K562 (cell line): Measurements from ENCODE around the gene MDN1. TPM values are rescaled to one million over a fixed set of nuclear protein-coding genes. Genes with fewer than 3 reads are reported as not detected.

Experiments
- ATAC-seq: fragments of 200-7000 bp; cut with Tn5 transposase; 3 replicates; pipeline ENCODE4 v1.9.1; 2020; ENCODE audit warnings: moderate library complexity
- BruUV-seq: library from RNA; stranded (reverse); fragments of 400-500 nt; replicated peaks from 2 replicates; lab custom pipeline; 2021; lab: Mats Ljungman, UMichigan
- CTCF ChIA-PET: fragments of 300-600 bp; formaldehyde crosslinking; extraction: SDS; loops from one replicate; lab custom pipeline; 2021; ENCODE audit warnings: low intra/inter-chr PET ratio; lab: Yijun Ruan, JAX
- POLR2A ChIA-PET: fragments of 300-600, 350-650 bp; sonication (Branson Sonifier 250); formaldehyde crosslinking; extraction: SDS; loops from one replicate; lab custom pipeline; 2021; ENCODE audit warnings: antibody characterized with exemption, inconsistent platforms; lab: Yijun Ruan, JAX
- DNase-seq, 4 experiments: peaks; one replicate each; pipeline versions ENCODE4 v3.0.0 to v3.0.0-alpha.2; 2011 to 2018; ENCODE audit warnings: low spot score in 3 of 4, mixed read lengths in 3 of 4; ENCODE audit errors: extremely low read depth in 1 of 4
- FAIRE-seq: peaks from 2 replicates; lab custom pipeline; 2011; peaks lifted over from hg19 to GRCh38; lab: Jason Lieb, UNC
- H2AFZ ChIP-seq: 2 replicates; pipeline ENCODE4 v1.6.0; 2011; ENCODE audit warnings: low read depth, low read length, control low read depth, inconsistent platforms
- H3K27ac ChIP-seq: fragments of 200-600 bp; 3 replicates; pipeline ENCODE4 v1.8.0; 2011; ENCODE audit warnings: low read depth, mild to moderate bottlenecking, control low read depth, inconsistent platforms, low read length, moderate library complexity, mixed read lengths; ENCODE audit errors: extremely low read depth
- H3K27me3 ChIP-seq, 2 experiments: fragments of 300-600 bp in 1 of 2; 2 replicates in 1 of 2; 3 replicates in 1 of 2; pipeline versions ENCODE4 v1.6.0 to v1.8.0; 2011; ENCODE audit warnings: inconsistent platforms in 2 of 2, low read length in 2 of 2, mild to moderate bottlenecking in 1 of 2, mixed read lengths in 1 of 2, moderate library complexity in 1 of 2; ENCODE audit not compliant: control insufficient read depth in 2 of 2, insufficient read depth in 2 of 2
- H3K36me3 ChIP-seq: fragments of 300-600 bp; 3 replicates; pipeline ENCODE4 v1.8.0; 2011; ENCODE audit warnings: mild to moderate bottlenecking, low read length, inconsistent platforms; ENCODE audit not compliant: control insufficient read depth, insufficient read depth
- H3K4me1 ChIP-seq, 2 experiments: fragments of 200-600 bp in 1 of 2; replicated peaks in 1 of 2; 2 replicates in 1 of 2; 3 replicates in 1 of 2; pipeline versions ENCODE4 v1.5.1 to v1.8.0; 2011; ENCODE audit warnings: inconsistent platforms in 2 of 2, low read length in 2 of 2, mild to moderate bottlenecking in 1 of 2, mixed read lengths in 1 of 2, moderate library complexity in 1 of 2; ENCODE audit not compliant: control insufficient read depth in 2 of 2, insufficient read depth in 2 of 2
- H3K4me2 ChIP-seq: 2 replicates; pipeline ENCODE4 v1.6.1; 2011; ENCODE audit warnings: low read length, control low read depth, inconsistent platforms, mixed read lengths; ENCODE audit not compliant: insufficient read depth
- H3K4me3 ChIP-seq: fragments of 200-600 bp; sonication (generic), shearing (Covaris generic); 2 replicates; pipeline ENCODE4 v1.5.1; 2016; ENCODE audit warnings: control low read depth, inconsistent platforms
- H3K79me2 ChIP-seq: fragments of 200-600 bp; 3 replicates; pipeline ENCODE4 v1.8.0; 2011; ENCODE audit warnings: low read length, inconsistent platforms; ENCODE audit not compliant: control insufficient read depth, insufficient read depth
- H3K9ac ChIP-seq, 2 experiments: 2 replicates each; pipeline versions ENCODE4 v1.6.0 to v1.6.1; 2011; ENCODE audit warnings: low read depth in 2 of 2, low read length in 2 of 2, control low read depth in 1 of 2, inconsistent platforms in 1 of 2, mild to moderate bottlenecking in 1 of 2, mixed read lengths in 1 of 2; ENCODE audit not compliant: insufficient read depth in 1 of 2
- H3K9me1 ChIP-seq: one replicate; pipeline ENCODE4 v1.6.0; 2011; ENCODE audit warnings: inconsistent platforms, mild to moderate bottlenecking, low read length, moderate library complexity; ENCODE audit not compliant: control insufficient read depth, insufficient read depth
- H3K9me3 ChIP-seq: replicated peaks from 2 replicates; pipeline ENCODE4 v1.5.1; 2011; ENCODE audit warnings: low read depth, low read length, inconsistent platforms; ENCODE audit not compliant: control insufficient read depth, insufficient read depth
- H4K20me1 ChIP-seq: replicated peaks from 2 replicates; pipeline ENCODE4 v1.6.1; 2011; ENCODE audit warnings: low read length, inconsistent platforms, mixed read lengths; ENCODE audit not compliant: control insufficient read depth, insufficient read depth
- BMI1 ChIP-seq: fragments of 150-350 bp; IDR thresholded peaks from 2 replicates; pipeline ENCODE4 v1.6.1; 2014; ENCODE audit warnings: low read length
- DMBX1 ChIP-seq: fragments of 250-450 bp; sonication (Bioruptor Pico); IDR thresholded peaks from 2 replicates; pipeline ENCODE4 v1.8.0; 2022; ENCODE audit warnings: inconsistent platforms, mild to moderate bottlenecking, moderate library complexity, borderline replicate concordance
- ESRRA ChIP-seq: fragments of 450-650 bp; IDR thresholded peaks from 2 replicates; pipeline ENCODE4 v1.6.1; 2014; ENCODE audit warnings: low read depth, mild to moderate bottlenecking, moderate library complexity, borderline replicate concordance
- FUS ChIP-seq: fragments of 200-400 bp; formaldehyde crosslinking; optimal IDR thresholded peaks from 2 replicates; pipeline ENCODE3; 2017; ENCODE audit warnings: low read depth, low read length
- GATA2 ChIP-seq: sonication (generic); formaldehyde crosslinking; IDR thresholded peaks from 2 replicates; pipeline ENCODE4 v1.4.0; 2020; ENCODE audit warnings: mild to moderate bottlenecking, missing genetic modification reagents
- HCFC1 ChIP-seq: IDR thresholded peaks from 2 replicates; pipeline ENCODE4 v1.6.1; 2012; ENCODE audit warnings: low read depth, low read length, improper control_type of control experiment
- HNRNPK ChIP-seq: fragments of 200-400 bp; formaldehyde crosslinking; IDR thresholded peaks from one replicate; pipeline ENCODE4 v1.6.1; 2018; ENCODE audit warnings: mild to moderate bottlenecking, low read depth, low read length; ENCODE audit not compliant: poor library complexity, severe bottlenecking
- KDM1A ChIP-seq, 2 experiments: fragments of 450-650 bp; IDR thresholded peaks; 2 replicates each; pipeline ENCODE4 v1.6.1; 2016; ENCODE audit warnings: mild to moderate bottlenecking in 2 of 2
- MYNN ChIP-seq, 2 experiments: sonication (generic); formaldehyde crosslinking in 1 of 2; IDR thresholded peaks; 2 replicates each; pipeline versions ENCODE4 v1.5.0 to v1.6.1; 2016 to 2020; ENCODE audit warnings: antibody characterized with exemption in 1 of 2, missing genetic modification reagents in 1 of 2
- NFIC ChIP-seq: fragments of 450-650 bp; IDR thresholded peaks from 2 replicates; pipeline ENCODE4 v1.6.1; 2017; ENCODE audit warnings: mild to moderate bottlenecking, inconsistent platforms
- PRPF4 ChIP-seq: fragments of 200-400 bp; formaldehyde crosslinking; IDR thresholded peaks from one replicate; pipeline ENCODE4 v1.6.1; 2017; ENCODE audit warnings: low read length, low read depth, mild to moderate bottlenecking; ENCODE audit not compliant: insufficient read depth, poor library complexity, severe bottlenecking
- SIN3A ChIP-seq, 2 experiments: fragments of 150-350 bp in 1 of 2; IDR thresholded peaks; 2 replicates each; pipeline ENCODE4 v1.6.1; 2011 to 2016; ENCODE audit warnings: borderline replicate concordance in 2 of 2, low read depth in 2 of 2, low read length in 2 of 2, mild to moderate bottlenecking in 2 of 2, moderate library complexity in 2 of 2; ENCODE audit not compliant: control insufficient read depth in 1 of 2
- ZNF12 ChIP-seq: sonication (generic); formaldehyde crosslinking; IDR thresholded peaks from 2 replicates; pipeline ENCODE4 v1.4.0; 2020; ENCODE audit warnings: mild to moderate bottlenecking, missing genetic modification reagents
- ZNF23 ChIP-seq: fragments of 250-450 bp; sonication (Bioruptor Pico); IDR thresholded peaks from 2 replicates; pipeline ENCODE4 v1.4.0; 2020; ENCODE audit warnings: mild to moderate bottlenecking
- ZZZ3 ChIP-seq: fragments of 450-650 bp; IDR thresholded peaks from 2 replicates; pipeline ENCODE4 v1.6.1; 2016; ENCODE audit warnings: antibody characterized with exemption, mild to moderate bottlenecking, moderate library complexity
- WGBS: fragments of 100-300 bp; shearing (Covaris generic); methylation state at CpG from one replicate; pipeline ENCODE4 v1.1.6; 2016; ENCODE audit warnings: low coverage, mixed read lengths; ENCODE audit not compliant: insufficient coverage; ENCODE audit errors: missing lambda C conversion rate; 5-methylcytosine and 5-hydroxymethylcytosine counted together
- in situ Hi-C: fragments of 300-500 bp; cut with MboI; formaldehyde crosslinking; loops from 4 replicates; pipeline ENCODE4 v1.15.0; 2018; ENCODE audit warnings: inconsistent platforms, mixed read lengths
- intact Hi-C: fragments of 100-400 bp; cut with micrococcal nuclease; formaldehyde crosslinking; loops from 2 replicates; pipeline ENCODE4 v1.14.2; 2022
- polyA plus RNA-seq, 8 experiments: library from polyadenylated mRNA; depleted of rRNA in 4 of 8; stranded (reverse) in 5 of 8; unstranded in 3 of 8; fragments of >200 nt; fragmentation: Nextera tagmentation in 2 of 8; fragmentation: Illumina TruSeq in 1 of 8; extraction: Ambion mirVana in 2 of 8; extraction: Trizol in 1 of 8; gene quantifications; 2 replicates each; pipeline versions ENCODE4 v1.2.1 to v1.2.3, GENCODE V29; 2011 to 2014; ENCODE audit warnings: inconsistent platforms in 1 of 8, missing spikeins in 1 of 8
- total RNA-seq, 7 experiments: library from RNA; depleted of rRNA in 6 of 7; stranded (reverse); fragments of >200 nt in 6 of 7; fragmentation: Illumina TruSeq in 2 of 7; extraction: Trizol in 2 of 7; gene quantifications; 2 replicates each; pipeline versions ENCODE4 v1.2.1 to v1.2.3, GENCODE V29; 2011 to 2021; ENCODE audit warnings: low replicate concordance in 1 of 7
- TF ChIP-seq, protein P1 (sequence below): sonication (generic); formaldehyde crosslinking; IDR thresholded peaks from 2 replicates; pipeline ENCODE4 v1.8.0; 2022; ENCODE audit warnings: mild to moderate bottlenecking, missing genetic modification reagents
- TF ChIP-seq, protein P2 (sequence below): fragments of 150-350 bp; IDR thresholded peaks from 2 replicates; pipeline ENCODE4 v1.6.1; 2014; ENCODE audit warnings: low read depth, mild to moderate bottlenecking, low read length, borderline replicate concordance

Gene MDN1
- total and polyA plus RNA-seq, 9 of the 15 experiments (the other 6 are each of a cell fraction or from before 2014, with no cell fraction given): 25.6 to 93.6 (median 43.0) TPM

DNA sequence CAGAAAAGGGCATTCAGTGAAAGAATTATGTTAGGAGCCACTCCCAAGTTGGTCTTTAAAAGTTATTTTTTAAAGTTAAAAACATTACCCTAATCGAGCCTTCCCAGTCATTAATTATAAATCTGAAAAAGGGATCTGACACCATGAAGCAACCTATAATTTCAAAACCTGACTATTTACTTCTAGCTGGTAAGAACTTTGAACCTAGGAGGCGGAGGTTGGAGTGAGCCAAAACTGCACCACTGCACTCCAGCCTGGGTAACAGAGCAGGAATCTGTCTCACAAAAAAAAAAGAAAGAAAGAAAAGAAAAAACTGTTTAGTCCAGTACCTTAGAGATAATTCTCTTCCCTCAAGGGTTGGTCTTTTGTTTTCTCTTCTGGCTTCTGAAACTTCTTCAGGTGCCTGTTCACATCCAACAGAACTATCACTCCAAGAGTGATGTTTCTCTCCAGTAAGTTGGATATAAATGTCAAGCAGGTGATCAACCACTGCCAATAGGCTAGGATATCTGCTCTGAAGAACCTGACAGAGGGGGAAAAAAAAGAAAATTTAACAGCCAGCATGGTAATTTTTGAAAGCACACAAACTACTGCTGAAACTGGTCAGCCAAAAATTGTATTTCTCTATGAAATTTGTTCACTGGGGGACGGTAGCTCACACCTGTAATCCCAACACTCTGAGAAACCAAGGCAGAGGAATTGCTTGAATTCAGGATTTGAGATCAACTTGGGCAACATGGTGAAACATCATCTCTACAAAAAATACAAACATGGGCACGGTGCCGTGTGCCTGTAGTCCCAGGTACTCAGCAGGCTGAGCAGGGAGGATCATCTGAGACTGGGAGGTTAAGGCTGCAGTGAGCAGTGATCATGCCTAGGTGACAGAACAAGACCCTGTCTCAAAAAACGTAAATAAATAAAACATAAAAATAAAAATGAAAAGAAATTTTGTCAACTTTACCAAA lies 38.2 kb downstream of the MDN1 start:
- ChIA-PET POLR2A (interaction anchor here (0.6 kb wide), 1 partner anchor 38 kb away, joined by 3 read pairs; the partner anchor contains the start of gene MDN1), CTCF (no interaction called here)
- intact Hi-C loops (no loop called here), in situ Hi-C loops (no loop called here)
- Histone ChIP-seq H3K4me3 (no peak overlapping the region), H4K20me1 (no peaks in the 10 kb centered on the region), H2AFZ (no peak overlapping the region), H3K27ac (no peak overlapping the region), H3K27me3 (no peaks in the 10 kb centered on the region), H3K4me1 (no peaks in the 10 kb centered on the region), H3K79me2 (0 out of 3 replicates have a peak, but pooled peaks cover 2% of the 10 kb centered on the region), H3K9me3 (no peaks in the 10 kb centered on the region), H3K4me2 (no peak overlapping the region), H3K36me3 (peaks cover 81% of the 10 kb centered on the region), H3K9me1 (no peaks in the 10 kb centered on the region), H3K9ac (no peak overlapping the region)
- ATAC-seq (no peak), DNase-seq (no peak), FAIRE-seq (no peak)
- no TSS peak for BruUV-seq
- WGBS: 88% methylated on average over 6 of the region's 6 CpGs
- TF ChIP-seq ZZZ3 (no peak), GATA2 (CRISPR knock-in tag) (no peak), ZNF12 (CRISPR knock-in tag) (no peak), HCFC1 (no peak), ESRRA (no peak), SIN3A (IDR thresholded peaks at IDR 0.05; ENCODE audit: borderline replicate concordance in 2 of 2, control insufficient read depth in 1 of 2, low read depth in 2 of 2, low read length in 2 of 2) (no peak), BMI1 (no peak), ZNF23 (CRISPR knock-in tag) (no peak), HNRNPK (no peak), KDM1A (IDR thresholded peaks at IDR 0.05) (no peak), DMBX1 (CRISPR knock-in tag) (no peak), NFIC (no peak), MYNN (IDR thresholded peaks at IDR 0.05) (no peak), MYNN (CRISPR knock-in tag; IDR thresholded peaks at IDR 0.05) (no peak), PRPF4 (no peak), FUS (no peak)
- TF ChIP-seq, protein P1, sequence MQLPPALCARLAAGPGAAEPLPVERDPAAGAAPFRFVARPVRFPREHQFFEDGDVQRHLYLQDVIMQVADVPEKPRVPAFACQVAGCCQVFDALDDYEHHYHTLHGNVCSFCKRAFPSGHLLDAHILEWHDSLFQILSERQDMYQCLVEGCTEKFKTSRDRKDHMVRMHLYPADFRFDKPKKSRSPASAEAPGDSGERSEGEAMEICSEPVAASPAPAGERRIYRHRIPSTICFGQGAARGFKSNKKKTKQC (CRISPR knock-in tag): no peak
- TF ChIP-seq, protein P2, sequence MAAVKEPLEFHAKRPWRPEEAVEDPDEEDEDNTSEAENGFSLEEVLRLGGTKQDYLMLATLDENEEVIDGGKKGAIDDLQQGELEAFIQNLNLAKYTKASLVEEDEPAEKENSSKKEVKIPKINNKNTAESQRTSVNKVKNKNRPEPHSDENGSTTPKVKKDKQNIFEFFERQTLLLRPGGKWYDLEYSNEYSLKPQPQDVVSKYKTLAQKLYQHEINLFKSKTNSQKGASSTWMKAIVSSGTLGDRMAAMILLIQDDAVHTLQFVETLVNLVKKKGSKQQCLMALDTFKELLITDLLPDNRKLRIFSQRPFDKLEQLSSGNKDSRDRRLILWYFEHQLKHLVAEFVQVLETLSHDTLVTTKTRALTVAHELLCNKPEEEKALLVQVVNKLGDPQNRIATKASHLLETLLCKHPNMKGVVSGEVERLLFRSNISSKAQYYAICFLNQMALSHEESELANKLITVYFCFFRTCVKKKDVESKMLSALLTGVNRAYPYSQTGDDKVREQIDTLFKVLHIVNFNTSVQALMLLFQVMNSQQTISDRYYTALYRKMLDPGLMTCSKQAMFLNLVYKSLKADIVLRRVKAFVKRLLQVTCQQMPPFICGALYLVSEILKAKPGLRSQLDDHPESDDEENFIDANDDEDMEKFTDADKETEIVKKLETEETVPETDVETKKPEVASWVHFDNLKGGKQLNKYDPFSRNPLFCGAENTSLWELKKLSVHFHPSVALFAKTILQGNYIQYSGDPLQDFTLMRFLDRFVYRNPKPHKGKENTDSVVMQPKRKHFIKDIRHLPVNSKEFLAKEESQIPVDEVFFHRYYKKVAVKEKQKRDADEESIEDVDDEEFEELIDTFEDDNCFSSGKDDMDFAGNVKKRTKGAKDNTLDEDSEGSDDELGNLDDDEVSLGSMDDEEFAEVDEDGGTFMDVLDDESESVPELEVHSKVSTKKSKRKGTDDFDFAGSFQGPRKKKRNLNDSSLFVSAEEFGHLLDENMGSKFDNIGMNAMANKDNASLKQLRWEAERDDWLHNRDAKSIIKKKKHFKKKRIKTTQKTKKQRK: no peak
